ENCODE results near the gene TICRR.

DNA sequence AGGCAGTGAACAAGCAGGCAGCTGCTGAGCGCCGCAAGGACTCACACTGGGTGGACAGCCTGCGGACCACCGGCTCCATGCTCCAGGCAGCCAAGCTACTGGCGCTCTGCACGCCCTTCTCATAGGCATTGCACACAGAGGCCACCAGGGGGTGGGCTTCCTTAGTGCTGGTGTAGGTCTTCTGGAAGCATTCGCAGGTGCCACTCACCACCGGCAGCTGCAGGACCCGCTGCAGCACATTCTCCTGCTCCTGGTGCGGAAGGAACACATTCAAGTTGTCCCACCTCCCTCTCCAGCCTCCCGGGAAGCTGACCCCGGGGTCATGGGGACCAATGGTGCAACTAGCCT lies 97.9 kb downstream of the TICRR start:
- no peak for TF ChIP-seq POLR2A (IDR thresholded peaks at IDR 0.05)
- TF ChIP-seq POLR2AphosphoS5 (IDR thresholded peaks at IDR 0.05): no peak

Measured in gastroesophageal sphincter (tissue), 2 donors.